Parathyroid adenoma (tissue), 2 donors: ENCODE measurements around the gene RNF8.

Experiments
- H2AFZ ChIP-seq: fragments of 300-600 bp; sonication (generic); one replicate; pipeline ENCODE4 v1.7.0; 2017; ENCODE audit warnings: antibody characterized with exemption, mild to moderate bottlenecking
- H3K27ac ChIP-seq: fragments of 300-600 bp; sonication (generic); one replicate; pipeline ENCODE4 v1.7.0; 2017
- H3K27me3 ChIP-seq: fragments of 300-600 bp; sonication (generic); one replicate; pipeline ENCODE4 v1.7.0; 2017; ENCODE audit warnings: low read length; ENCODE audit not compliant: control insufficient read depth, insufficient read depth
- H3K36me3 ChIP-seq: fragments of 300-600 bp; sonication (generic); one replicate; pipeline ENCODE4 v1.7.0; 2017; ENCODE audit warnings: low read length; ENCODE audit not compliant: control insufficient read depth, insufficient read depth
- H3K4me1 ChIP-seq: fragments of 300-600 bp; sonication (generic); one replicate; pipeline ENCODE4 v1.7.0; 2017; ENCODE audit warnings: control low read depth
- H3K4me2 ChIP-seq: fragments of 300-600 bp; sonication (generic); one replicate; pipeline ENCODE4 v1.7.0; 2017; ENCODE audit warnings: low read length
- H3K4me3 ChIP-seq: fragments of 300-600 bp; sonication (generic); one replicate; pipeline ENCODE4 v1.7.0; 2017; ENCODE audit warnings: low read depth, low read length
- H3K79me2 ChIP-seq: fragments of 300-600 bp; sonication (generic); one replicate; pipeline ENCODE4 v1.7.0; 2017; ENCODE audit warnings: control low read depth
- H3K9ac ChIP-seq: fragments of 300-600 bp; sonication (generic); one replicate; pipeline ENCODE4 v1.7.0; 2017; ENCODE audit warnings: mild to moderate bottlenecking
- H3K9me3 ChIP-seq: fragments of 300-600 bp; sonication (generic); one replicate; pipeline ENCODE4 v1.7.0; 2017; ENCODE audit warnings: low read length; ENCODE audit not compliant: control insufficient read depth
- CTCF ChIP-seq: fragments of 300-600 bp; sonication (generic); IDR thresholded peaks from one replicate; pipeline ENCODE4 v1.7.0; 2017; ENCODE audit warnings: antibody characterized with exemption, mild to moderate bottlenecking
- donor health status: primary hyperparathyroidism.

RNF8 gene

GRCh38 chr6:37406726-37407341 is 53.1 kb downstream of the RNF8 start:
- no peaks in the 10 kb centered on the region for H3K79me2 ChIP-seq
- no peak overlapping the region for H3K27ac ChIP-seq
- no peak overlapping the region for H2AFZ ChIP-seq
- no peaks in the 10 kb centered on the region for H3K9me3 ChIP-seq
- TF ChIP-seq CTCF, result no peak
- no peak overlapping the region for H3K4me2 ChIP-seq
- H3K27me3 ChIP-seq, result no peaks in the 10 kb centered on the region
- H3K36me3 ChIP-seq, result no peaks in the 10 kb centered on the region
- H3K9ac ChIP-seq, result no peak overlapping the region
- no peak overlapping the region for H3K4me3 ChIP-seq
- H3K4me1 ChIP-seq, result no peaks in the 10 kb centered on the region

DNA sequence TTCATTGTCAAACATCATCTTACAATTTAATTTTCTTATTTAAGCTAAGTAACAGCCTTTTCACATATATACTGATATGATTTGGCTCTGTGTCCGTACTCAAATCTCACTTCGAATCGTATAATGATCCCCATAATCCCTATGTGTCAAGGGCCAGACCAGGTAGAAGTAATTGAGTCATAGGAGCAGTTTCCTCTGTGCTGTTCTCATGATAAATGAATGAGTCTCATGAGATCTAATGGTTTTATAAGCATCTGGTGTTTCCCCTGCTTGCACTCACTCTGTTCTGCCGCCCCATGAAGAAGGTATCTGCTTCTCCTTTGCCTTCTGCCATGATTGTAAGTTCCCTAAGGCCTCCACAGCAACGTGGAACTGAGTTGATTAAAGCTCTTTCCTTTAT is 54.2 kb downstream of the RNF8 start:
- no peaks in the 10 kb centered on the region for H3K36me3 ChIP-seq
- H2AFZ ChIP-seq, result no peak overlapping the region
- no peak overlapping the region for H3K4me2 ChIP-seq
- H3K9me3 ChIP-seq, result no peaks in the 10 kb centered on the region
- H3K4me3 ChIP-seq, result no peak overlapping the region
- no peak for TF ChIP-seq CTCF
- H3K79me2 ChIP-seq, result no peaks in the 10 kb centered on the region
- no peak overlapping the region for H3K9ac ChIP-seq
- no peaks in the 10 kb centered on the region for H3K4me1 ChIP-seq
- H3K27ac ChIP-seq, result no peak overlapping the region
- H3K27me3 ChIP-seq, result no peaks in the 10 kb centered on the region

GRCh38 chr6:37409501-37409900 is 55.7 kb downstream of the RNF8 start:
- H2AFZ ChIP-seq, result no peak overlapping the region
- H3K79me2 ChIP-seq, result no peaks in the 10 kb centered on the region
- H3K27me3 ChIP-seq, result no peaks in the 10 kb centered on the region
- H3K4me2 ChIP-seq, result no peak overlapping the region
- no peaks in the 10 kb centered on the region for H3K36me3 ChIP-seq
- H3K27ac ChIP-seq, result no peak overlapping the region
- no peak overlapping the region for H3K9ac ChIP-seq
- no peaks in the 10 kb centered on the region for H3K4me1 ChIP-seq
- TF ChIP-seq CTCF, result no peak
- H3K4me3 ChIP-seq, result no peak overlapping the region
- no peaks in the 10 kb centered on the region for H3K9me3 ChIP-seq

- H3K9me3 ChIP-seq, result no peaks in the 10 kb centered on the region
- no peaks in the 10 kb centered on the region for H3K4me1 ChIP-seq
- no peak overlapping the region for H3K4me2 ChIP-seq
- H3K36me3 ChIP-seq, result no peaks in the 10 kb centered on the region
- H3K79me2 ChIP-seq, result no peaks in the 10 kb centered on the region
- H3K27me3 ChIP-seq, result no peaks in the 10 kb centered on the region
- H3K4me3 ChIP-seq, result no peak overlapping the region
- H3K27ac ChIP-seq, result no peak overlapping the region
- TF ChIP-seq CTCF, result no peak
- H3K9ac ChIP-seq, result no peak overlapping the region
- no peak overlapping the region for H2AFZ ChIP-seq
Measured at GRCh38 chr6:37417393-37417792, 63.6 kb downstream of the RNF8 start.

DNA sequence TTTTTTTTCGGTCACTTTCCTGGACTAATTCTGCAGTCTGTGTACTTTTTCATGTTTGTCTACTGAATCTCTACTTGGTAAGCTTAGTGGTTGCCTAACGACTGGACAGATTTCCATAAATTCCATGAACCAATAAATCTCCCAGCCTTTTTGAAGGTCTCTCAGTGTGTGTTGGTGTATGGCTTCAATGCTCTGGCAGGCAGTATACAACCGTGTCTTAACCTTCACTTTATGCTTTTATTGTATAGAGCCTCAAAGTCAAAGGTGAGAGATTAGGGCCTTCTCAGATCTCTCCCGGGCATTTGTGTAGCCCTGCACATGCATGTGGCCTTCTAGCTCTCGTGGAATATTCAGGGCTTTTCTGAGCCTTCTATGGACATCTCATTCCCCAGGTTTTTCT is 64.9 kb downstream of the RNF8 start:
- Histone ChIP-seq H3K4me2 (no peak overlapping the region), H3K27ac (no peak overlapping the region), H3K9me3 (no peaks in the 10 kb centered on the region), H3K27me3 (no peaks in the 10 kb centered on the region), H3K79me2 (no peaks in the 10 kb centered on the region), H3K4me3 (no peak overlapping the region), H3K36me3 (no peaks in the 10 kb centered on the region), H3K4me1 (no peaks in the 10 kb centered on the region), H2AFZ (no peak overlapping the region), H3K9ac (no peak overlapping the region)
- no peak for TF ChIP-seq CTCF
